Measurements from ENCODE around the gene ACD.

GRCh38 chr16:67657017-67657608 lies 2.9 kb downstream of the ACD start:
- TF ChIP-seq ZNF561 (tag by site-specific recombination; IDR thresholded peaks at IDR 0.05; ENCODE audit: borderline replicate concordance) (no peak), CTCF (tag by site-specific recombination; IDR thresholded peaks at IDR 0.05) (no peak), ZBTB17 (tag by site-specific recombination; IDR thresholded peaks at IDR 0.05) (no peak)

All from HEK293 (cell line).